Tibial artery (tissue), 4 donors: ENCODE measurements around the gene TMEM18.
A peak's percentile ranks its signal among the peaks of the same experiment; 100 is the strongest.

Experiments
- DNase-seq, 2 donors: peaks; one replicate each; pipeline ENCODE4 v3.0.0-alpha.2; 2019
- H3K27ac ChIP-seq, 2 donors: fragments of 200-600 bp; sonication (generic) in 1 of 2; 1 replicate in 1 of 2; 2 replicates in 1 of 2; pipeline ENCODE4 v1.5.1; 2018 to 2019; ENCODE audit warnings: mild to moderate bottlenecking in 1 of 2
- H3K27me3 ChIP-seq, 2 donors: fragments of 200-600 bp; sonication (generic) in 1 of 2; one replicate each; pipeline versions ENCODE4 v1.5.1 to v1.6.0; 2016 to 2019
- H3K36me3 ChIP-seq, 3 donors: fragments of 200-600 bp; sonication (generic) in 2 of 3; one replicate each; pipeline ENCODE4 v1.5.1; 2016 to 2019; ENCODE audit warnings: mild to moderate bottlenecking in 2 of 3
- H3K4me1 ChIP-seq, 4 donors: fragments of 200-600 bp; sonication (generic) in 2 of 4; 1 replicate in 3 of 4; 2 replicates in 1 of 4; pipeline ENCODE4 v1.5.1; 2016 to 2019
- H3K4me3 ChIP-seq, 2 donors: fragments of 200-600 bp; sonication (generic) in 1 of 2; 1 replicate in 1 of 2; 2 replicates in 1 of 2; pipeline ENCODE4 v1.5.1; 2018 to 2019; ENCODE audit warnings: mild to moderate bottlenecking in 2 of 2
- H3K9me3 ChIP-seq, 3 donors: fragments of 200-600 bp; sonication (generic) in 1 of 3; one replicate each; pipeline ENCODE4 v1.5.1; 2016 to 2019
- intact Hi-C: fragments of 100-400 bp; cut with DNase I; formaldehyde crosslinking; loops from one replicate; pipeline ENCODE4 v1.15.0; 2023; ENCODE audit warnings: low total_unique reads
- TF ChIP-seq, protein P1 (sequence below), 2 experiments: fragments of 200-600 bp in 1 of 2; fragments of 450-650 bp in 1 of 2; IDR thresholded peaks; one replicate each; pipeline ENCODE4 v1.5.1; 2017 to 2019; ENCODE audit warnings: antibody characterized with exemption in 2 of 2, mild to moderate bottlenecking in 1 of 2, moderate library complexity in 1 of 2

TMEM18 gene

DNA sequence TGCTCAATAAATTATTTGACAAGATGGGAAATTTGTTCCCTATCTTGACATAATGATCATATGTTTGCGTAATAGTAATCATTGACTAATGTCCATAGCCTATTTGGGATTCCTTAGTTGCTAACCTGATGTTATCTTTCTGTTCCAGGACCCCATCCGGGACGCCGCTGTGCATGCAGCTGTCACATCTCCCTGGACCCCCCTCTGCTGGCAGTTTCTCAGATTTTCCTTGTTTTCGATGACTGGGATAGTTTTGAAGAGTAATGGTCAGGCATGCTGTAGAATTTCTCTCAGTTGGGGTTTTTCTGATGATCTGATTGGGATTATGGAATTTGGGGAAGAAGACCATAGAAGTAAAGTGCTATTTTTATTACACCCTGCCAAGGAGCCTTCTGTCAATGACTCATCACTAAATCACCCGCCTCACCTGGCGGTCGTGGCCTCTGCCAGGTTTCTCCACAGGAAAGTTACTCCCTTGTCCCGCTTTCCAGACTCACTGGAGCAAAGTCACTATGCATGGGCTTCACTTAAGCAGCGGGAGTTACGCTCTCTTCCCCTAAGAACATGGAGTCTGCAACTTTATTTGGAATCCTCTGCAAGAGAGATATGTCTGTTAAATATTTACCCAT, 19.9 kb upstream of the TMEM18 start:
- intact Hi-C loops: no loop called here
- Histone ChIP-seq H3K4me1 (peaks cover 0 to 40% (median 22%) of the 10 kb centered on the region in 4 donors), H3K4me3 (no peak overlapping the region), H3K27me3 (no peaks in the 10 kb centered on the region), H3K36me3 (no peaks in the 10 kb centered on the region), H3K27ac (peak overlapping the region in 1 of 2 donors; percentile 47), H3K9me3 (no peaks in the 10 kb centered on the region)
- DNase-seq: no peak
- TF ChIP-seq, protein P1, sequence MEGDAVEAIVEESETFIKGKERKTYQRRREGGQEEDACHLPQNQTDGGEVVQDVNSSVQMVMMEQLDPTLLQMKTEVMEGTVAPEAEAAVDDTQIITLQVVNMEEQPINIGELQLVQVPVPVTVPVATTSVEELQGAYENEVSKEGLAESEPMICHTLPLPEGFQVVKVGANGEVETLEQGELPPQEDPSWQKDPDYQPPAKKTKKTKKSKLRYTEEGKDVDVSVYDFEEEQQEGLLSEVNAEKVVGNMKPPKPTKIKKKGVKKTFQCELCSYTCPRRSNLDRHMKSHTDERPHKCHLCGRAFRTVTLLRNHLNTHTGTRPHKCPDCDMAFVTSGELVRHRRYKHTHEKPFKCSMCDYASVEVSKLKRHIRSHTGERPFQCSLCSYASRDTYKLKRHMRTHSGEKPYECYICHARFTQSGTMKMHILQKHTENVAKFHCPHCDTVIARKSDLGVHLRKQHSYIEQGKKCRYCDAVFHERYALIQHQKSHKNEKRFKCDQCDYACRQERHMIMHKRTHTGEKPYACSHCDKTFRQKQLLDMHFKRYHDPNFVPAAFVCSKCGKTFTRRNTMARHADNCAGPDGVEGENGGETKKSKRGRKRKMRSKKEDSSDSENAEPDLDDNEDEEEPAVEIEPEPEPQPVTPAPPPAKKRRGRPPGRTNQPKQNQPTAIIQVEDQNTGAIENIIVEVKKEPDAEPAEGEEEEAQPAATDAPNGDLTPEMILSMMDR (IDR thresholded peaks at IDR 0.05): no peak

DNA sequence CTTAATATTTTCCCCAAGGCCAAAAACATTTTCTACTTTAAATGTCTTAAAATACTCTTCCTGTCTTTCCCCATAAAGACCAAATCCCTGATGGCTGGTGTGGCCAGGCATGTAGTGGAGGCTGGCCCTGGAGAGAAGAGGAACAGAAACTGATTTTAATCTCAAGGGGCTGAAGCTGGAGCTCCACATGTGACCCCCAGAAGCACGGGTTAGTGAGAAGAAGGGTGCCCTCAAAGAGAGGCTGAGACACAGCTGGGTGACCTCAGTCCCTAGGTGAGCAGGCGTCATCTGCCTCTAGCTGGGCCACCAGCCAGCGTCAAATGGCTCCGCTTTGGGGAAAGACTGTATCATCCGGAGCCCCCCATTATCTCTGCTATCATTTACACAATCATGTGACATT, 19.3 kb upstream of the TMEM18 start:
- DNase-seq: no peak
- TF ChIP-seq, protein P1 (IDR thresholded peaks at IDR 0.05): no peak
- intact Hi-C loops: no loop called here
- Histone ChIP-seq H3K4me1 (peaks cover 0 to 44% (median 23%) of the 10 kb centered on the region in 4 donors), H3K27me3 (no peaks in the 10 kb centered on the region), H3K9me3 (no peaks in the 10 kb centered on the region), H3K36me3 (no peaks in the 10 kb centered on the region), H3K4me3 (no peak overlapping the region), H3K27ac (peak overlapping the region; percentile 47 to 52)

GRCh38 chr2:694906-695510, 17.8 kb upstream of the TMEM18 start:
- Histone ChIP-seq H3K4me1 (peaks cover 0 to 59% (median 27%) of the 10 kb centered on the region in 4 donors), H3K27ac (peak overlapping the region; percentile 82 to 91), H3K4me3 (no peak overlapping the region), H3K27me3 (no peaks in the 10 kb centered on the region), H3K9me3 (no peaks in the 10 kb centered on the region), H3K36me3 (no peaks in the 10 kb centered on the region)
- no peak for DNase-seq
- TF ChIP-seq, protein P1 (IDR thresholded peaks at IDR 0.05): no peak
- intact Hi-C loops: no loop called here

DNA sequence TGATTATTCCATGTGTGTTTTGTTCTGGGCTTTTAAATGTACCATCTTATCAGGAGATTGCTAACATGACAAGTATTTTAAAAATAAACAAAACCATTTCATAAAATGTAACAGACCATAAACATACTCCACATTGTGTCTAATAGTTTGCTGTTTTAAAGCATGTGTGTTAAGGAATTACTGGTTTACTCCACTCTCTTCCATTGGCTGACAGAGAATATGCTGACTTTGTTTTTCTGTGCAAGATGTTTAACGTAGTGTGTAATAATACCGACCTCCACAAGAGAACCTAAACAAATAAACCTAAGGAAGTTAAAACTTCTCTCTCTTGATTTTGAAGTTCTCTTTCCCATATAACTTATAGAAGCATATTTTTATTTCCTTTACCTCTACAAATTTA, 17.0 kb upstream of the TMEM18 start:
- no peak for DNase-seq
- TF ChIP-seq, protein P1 (IDR thresholded peaks at IDR 0.05): no peak
- intact Hi-C loops: no loop called here

GRCh38 chr2:693606-694005, 16.4 kb upstream of the TMEM18 start:
- Histone ChIP-seq H3K36me3 (no peaks in the 10 kb centered on the region), H3K4me3 (peak overlapping the region; percentile 47 to 50), H3K27ac (peak overlapping the region; percentile 82 to 91), H3K9me3 (no peaks in the 10 kb centered on the region), H3K27me3 (no peaks in the 10 kb centered on the region), H3K4me1 (peaks cover 0 to 73% (median 38%) of the 10 kb centered on the region in 4 donors)
- TF ChIP-seq, protein P1 (IDR thresholded peaks at IDR 0.05): no peak
- no peak for DNase-seq
- intact Hi-C loops: loop anchor here (2.0 kb wide), 1 partner anchor 17 kb away; the partner anchor contains the start of gene TMEM18

More for the DNA sequence above, 17.0 kb upstream of the TMEM18 start:
- no peaks in the 10 kb centered on the region for H3K27me3 ChIP-seq
- H3K36me3 ChIP-seq: no peaks in the 10 kb centered on the region
- H3K9me3 ChIP-seq: no peaks in the 10 kb centered on the region
- H3K4me1 ChIP-seq: peaks cover 0 to 67% (median 32%) of the 10 kb centered on the region in 4 donors
- H3K27ac ChIP-seq: peak overlapping the region; percentile 82 to 91
- H3K4me3 ChIP-seq: no peak overlapping the region
